K562 (cell line): Measurements from ENCODE around the gene ZNF620. TPM values are rescaled to one million over a fixed set of nuclear protein-coding genes. Genes with fewer than 3 reads are reported as not detected.

ENCODE experiments used
- ADNP ChIP-seq: fragments of 200-800 bp; sonication (Bioruptor generic); IDR thresholded peaks from 2 replicates; pipeline ENCODE4 v1.6.1; 2016; ENCODE audit warnings: missing genetic modification characterization, missing compliant biosample characterization
- CAMTA2 ChIP-seq: fragments of 250-450 bp; sonication (Bioruptor Pico); conservative IDR thresholded peaks from 2 replicates; pipeline ENCODE4 v1.5.1; 2022
- CCAR2 ChIP-seq: fragments of 200-400 bp; formaldehyde crosslinking; IDR thresholded peaks from 2 replicates; pipeline ENCODE4 v1.6.1; 2017; ENCODE audit warnings: mild to moderate bottlenecking, low read depth, low read length
- EWSR1 ChIP-seq: fragments of 450-650 bp; IDR thresholded peaks from 2 replicates; pipeline ENCODE4 v1.6.1; 2018; ENCODE audit warnings: borderline replicate concordance, mild to moderate bottlenecking, low read depth, moderate library complexity; ENCODE audit not compliant: partially characterized antibody
- HLTF ChIP-seq: fragments of 450-650 bp; IDR thresholded peaks from 2 replicates; pipeline ENCODE4 v1.6.1; 2016
- NFRKB ChIP-seq: fragments of 450-650 bp; IDR thresholded peaks from 2 replicates; pipeline ENCODE4 v1.6.1; 2016; ENCODE audit warnings: low read depth
- POLR2G ChIP-seq: fragments of 200-400 bp; formaldehyde crosslinking; IDR thresholded peaks from 2 replicates; pipeline ENCODE4 v1.6.1; 2017; ENCODE audit warnings: low read depth, mild to moderate bottlenecking, antibody characterized with exemption, low read length, moderate library complexity
- RB1 ChIP-seq: fragments of 450-650 bp; IDR thresholded peaks from 2 replicates; pipeline ENCODE4 v1.6.1; 2017; ENCODE audit warnings: low read depth, mild to moderate bottlenecking
- RCOR1 ChIP-seq, 2 experiments: IDR thresholded peaks; 2 replicates each; pipeline ENCODE4 v1.6.1; 2012; ENCODE audit warnings: low read depth in 2 of 2, low read length in 2 of 2, borderline replicate concordance in 1 of 2, improper control_type of control experiment in 1 of 2
- VEZF1 ChIP-seq: fragments of 200-800 bp; sonication (Bioruptor generic); IDR thresholded peaks from 2 replicates; pipeline ENCODE4 v1.6.1; 2017; ENCODE audit warnings: missing genetic modification characterization, missing compliant biosample characterization
- YBX1 ChIP-seq: fragments of 450-650 bp; IDR thresholded peaks from 2 replicates; pipeline ENCODE4 v1.7.1; 2016; ENCODE audit warnings: mild to moderate bottlenecking
- ZBTB2 ChIP-seq: fragments of 450-650 bp; IDR thresholded peaks from 2 replicates; pipeline ENCODE4 v1.6.1; 2016; ENCODE audit warnings: antibody characterized with exemption
- ZBTB40 ChIP-seq, 2 experiments: fragments of 450-650 bp in 1 of 2; sonication (generic) in 1 of 2; formaldehyde crosslinking in 1 of 2; IDR thresholded peaks; 2 replicates each; pipeline versions ENCODE4 v1.7.1 to v1.9.0; 2016 to 2022; ENCODE audit warnings: inconsistent platforms in 1 of 2, mild to moderate bottlenecking in 1 of 2, missing genetic modification reagents in 1 of 2
- ZNF551 ChIP-seq: fragments of 250-450 bp; sonication (Bioruptor Pico); IDR thresholded peaks from 2 replicates; pipeline ENCODE4 v1.5.0; 2021; ENCODE audit warnings: mild to moderate bottlenecking, moderate library complexity
- polyA plus RNA-seq, 8 experiments: library from polyadenylated mRNA; depleted of rRNA in 4 of 8; stranded (reverse) in 5 of 8; unstranded in 3 of 8; fragments of >200 nt; fragmentation: Nextera tagmentation in 2 of 8; fragmentation: Illumina TruSeq in 1 of 8; extraction: Ambion mirVana in 2 of 8; extraction: Trizol in 1 of 8; gene quantifications; 2 replicates each; pipeline versions ENCODE4 v1.2.1 to v1.2.3, GENCODE V29; 2011 to 2014; ENCODE audit warnings: inconsistent platforms in 1 of 8, missing spikeins in 1 of 8
- total RNA-seq, 7 experiments: library from RNA; depleted of rRNA in 6 of 7; stranded (reverse); fragments of >200 nt in 6 of 7; fragmentation: Illumina TruSeq in 2 of 7; extraction: Trizol in 2 of 7; gene quantifications; 2 replicates each; pipeline versions ENCODE4 v1.2.1 to v1.2.3, GENCODE V29; 2011 to 2021; ENCODE audit warnings: low replicate concordance in 1 of 7

The ZNF620 gene
- total and polyA plus RNA-seq, 9 of the 15 experiments (the other 6 are each of a cell fraction or from before 2014, with no cell fraction given): 1.2 to 5.5 (median 3.3) TPM

GRCh38 chr3:40476478-40477470, 29.1 kb upstream of the ZNF620 start, which contains the start of gene ZNF619 (continued):
- TF ChIP-seq ZBTB40 (IDR thresholded peaks at IDR 0.05) (peak; percentile 73), ZBTB40 (CRISPR knock-in tag; IDR thresholded peaks at IDR 0.05) (no peak), CCAR2 (no peak), ZBTB2 (no peak), RCOR1 (IDR thresholded peaks at IDR 0.05; ENCODE audit: borderline replicate concordance in 1 of 2, low read depth in 2 of 2, low read length in 2 of 2) (peak in 1 of 2 experiments; percentile 7; a peak in 1 of 4 replicates), CAMTA2 (CRISPR knock-in tag) (no peak), YBX1 (no peak), VEZF1 (CRISPR knock-in tag) (peak; percentile 20; the same call in 1 of the 2 replicates), ZNF551 (CRISPR knock-in tag) (no peak), POLR2G (peak; percentile 92), EWSR1 (no peak), NFRKB (peak; percentile 76), ADNP (tag) (peak; percentile 57; the same call in 1 of the 2 replicates), HLTF (peak; percentile 80; the same call in 1 of the 2 replicates), RB1 (peak; percentile 80)
